GM18867 (cell line): ENCODE data around the gene SCGB1A1.
"Not testable (repeated sequence)": the region's sequence is repeated elsewhere in the genome, so short reads cannot be mapped to it uniquely, and the experiment has no call there.

Experiments
- ATAC-seq: cut with Tn5 transposase; IDR thresholded peaks from one replicate; pipeline ENCODE4 v1.9.1; 2021; ENCODE audit warnings: mild to moderate bottlenecking, moderate library complexity; ENCODE audit not compliant: unreplicated experiment

The SCGB1A1 gene, protein sequence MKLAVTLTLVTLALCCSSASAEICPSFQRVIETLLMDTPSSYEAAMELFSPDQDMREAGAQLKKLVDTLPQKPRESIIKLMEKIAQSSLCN

DNA sequence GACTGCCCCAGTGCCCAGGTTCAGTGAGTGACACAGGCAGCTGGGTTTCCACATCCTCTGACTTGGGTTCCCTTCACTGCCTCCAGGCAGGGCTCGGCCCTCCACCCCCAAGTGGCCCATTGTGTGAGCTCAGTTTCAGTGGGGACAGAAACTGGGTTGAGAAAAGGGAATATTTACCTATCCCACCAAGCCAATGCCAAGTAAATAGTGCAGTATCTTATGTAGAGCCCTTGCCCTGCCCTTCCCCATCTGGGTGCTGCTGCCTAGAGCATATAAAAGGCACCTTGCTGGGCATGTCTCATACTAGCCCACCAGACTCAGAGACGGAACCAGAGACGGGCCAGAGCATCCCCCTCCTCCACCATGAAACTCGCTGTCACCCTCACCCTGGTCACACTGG lies at the start of gene SCGB1A1:
Gene SCGB1A1, plus strand, starts transcription at position 301 of the 400 bp plus-strand sequence. Its CDS starts 63 bp downstream, at position 364.
- ATAC-seq: no peak

DNA sequence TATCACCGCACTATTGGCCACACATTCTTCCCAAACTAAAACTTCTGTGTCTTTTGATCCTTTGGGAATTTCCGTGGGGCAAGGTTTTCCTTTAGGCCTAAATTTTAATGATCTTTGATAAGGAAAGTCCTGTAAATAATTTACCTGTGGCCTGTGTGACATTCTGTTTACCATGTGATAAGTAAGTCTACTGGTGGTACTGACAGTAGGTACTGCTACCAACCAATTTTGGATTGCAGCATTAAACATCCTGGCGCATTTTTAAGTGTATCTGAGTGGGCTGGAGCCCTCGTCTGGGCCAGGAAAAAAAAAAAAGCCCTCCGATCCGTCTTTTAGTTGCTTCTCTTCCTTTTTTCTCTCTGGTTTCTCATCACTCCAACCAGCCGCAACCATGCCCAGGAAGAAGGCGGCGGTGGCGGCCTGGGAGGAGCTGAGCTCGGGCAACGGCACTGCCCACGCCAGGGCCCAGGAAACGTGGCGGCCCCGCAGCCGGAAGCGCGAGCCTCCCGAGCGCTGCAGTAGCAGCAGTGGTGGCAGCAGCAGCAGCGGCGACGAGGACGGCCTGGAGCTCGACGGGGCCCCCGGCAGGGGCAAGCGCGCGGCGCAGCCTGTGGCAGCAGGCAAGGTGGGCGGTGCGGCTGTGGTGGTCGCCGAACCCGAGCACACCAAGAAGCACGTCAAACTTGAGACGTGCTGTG lies 47.9 kb upstream of the SCGB1A1 start:
- no peak for ATAC-seq

DNA sequence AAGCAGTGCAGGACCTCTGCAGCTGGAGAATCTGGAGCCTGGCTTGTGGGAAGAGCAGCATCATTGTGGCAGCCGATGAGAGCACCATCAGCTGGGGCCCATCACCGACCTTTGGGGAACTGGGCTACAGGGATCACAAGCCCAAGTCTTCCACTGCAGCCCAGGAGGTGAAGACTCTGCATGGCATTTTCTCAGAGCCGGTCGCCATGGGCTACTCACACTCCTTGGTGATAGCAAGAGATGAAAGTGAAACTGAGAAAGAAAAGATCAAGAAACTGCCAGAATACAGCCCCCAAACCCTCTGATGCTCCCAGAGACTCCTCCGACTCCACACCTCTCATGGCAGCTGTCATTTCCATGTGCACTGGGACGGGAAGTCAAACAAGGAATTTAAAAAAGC lies 46.0 kb upstream of the SCGB1A1 start:
- ATAC-seq: no peak

DNA sequence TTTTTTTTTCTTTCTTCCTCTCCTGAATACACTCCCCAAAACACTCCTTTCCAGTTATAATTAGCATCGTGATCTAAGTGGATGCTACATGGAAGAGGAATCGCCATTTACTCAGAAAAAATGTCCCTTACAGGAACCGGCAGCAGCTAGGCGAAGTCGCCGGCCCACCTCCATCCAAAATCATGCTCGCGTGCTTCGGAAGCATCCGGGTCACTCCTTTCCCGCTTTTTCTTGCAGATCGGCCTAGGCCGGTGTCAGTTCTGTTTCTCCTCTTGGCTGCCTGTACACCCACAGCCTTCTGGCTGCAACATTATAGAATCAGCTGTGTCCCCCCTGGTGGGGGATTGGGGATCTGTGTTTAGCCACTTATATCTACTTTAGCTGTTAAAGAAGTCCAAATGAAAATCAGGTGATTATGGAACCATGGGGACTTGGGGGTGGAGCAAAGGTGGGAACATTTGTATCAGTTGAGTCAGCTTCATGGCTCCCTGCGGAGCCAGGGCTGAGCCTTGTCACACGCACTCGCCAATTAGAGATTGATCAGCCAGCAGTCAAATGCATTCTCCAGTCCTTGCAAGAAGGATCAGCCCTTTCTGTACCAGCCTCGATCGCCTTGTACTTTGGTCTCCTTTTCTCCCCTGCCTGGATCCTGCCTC lies 45.2 kb upstream of the SCGB1A1 start:
- ATAC-seq: no peak

DNA sequence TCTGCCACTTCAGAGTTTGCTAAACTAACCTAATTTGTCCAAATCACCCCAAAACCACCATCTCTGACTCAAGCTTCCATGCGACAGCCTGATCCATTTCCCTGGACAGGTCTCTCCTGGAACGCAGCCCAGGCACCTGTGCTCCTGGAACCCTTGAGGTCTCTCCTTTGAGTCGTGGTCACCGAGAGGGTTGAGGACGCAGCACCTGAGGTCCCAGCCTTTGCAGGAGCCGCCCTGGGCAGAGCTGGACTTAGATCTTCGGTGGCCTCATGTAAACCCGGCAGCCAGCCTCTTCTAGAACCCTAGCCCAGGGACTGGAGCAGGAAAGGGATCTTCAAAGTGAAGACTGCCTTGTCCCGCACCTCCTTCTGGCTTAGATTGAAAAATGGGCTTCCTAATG lies 44.0 kb upstream of the SCGB1A1 start:
- ATAC-seq: no peak

DNA sequence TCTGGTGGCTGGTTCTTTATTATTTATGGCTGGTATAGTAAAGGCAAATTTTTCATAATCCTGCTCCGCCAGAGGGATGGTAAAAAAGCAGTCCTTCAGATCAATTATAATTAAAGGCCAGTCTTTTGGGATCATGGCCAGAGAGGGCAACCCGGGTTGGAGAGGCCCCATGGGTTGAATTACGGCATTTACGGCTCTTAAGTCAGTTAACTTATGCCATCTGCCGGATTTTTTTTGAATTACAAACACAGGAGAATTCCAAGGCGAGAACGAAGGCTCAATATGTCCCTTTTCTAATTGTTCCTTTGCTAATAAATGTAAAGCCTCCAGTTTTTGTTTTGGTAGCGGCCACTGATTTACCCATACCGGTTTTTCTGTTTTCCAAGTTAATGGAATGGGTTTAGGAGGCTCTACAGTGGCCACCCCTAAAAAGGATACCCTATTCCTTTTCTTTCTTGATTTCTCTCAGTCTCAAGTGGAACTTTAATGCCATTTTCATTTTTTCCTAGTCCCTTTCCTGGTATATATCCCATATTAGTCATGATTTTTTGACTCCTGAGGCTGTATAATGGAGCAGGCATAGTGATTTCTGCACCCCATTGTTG lies 40.3 kb upstream of the SCGB1A1 start:
- ATAC-seq: not testable (repeated sequence)

DNA sequence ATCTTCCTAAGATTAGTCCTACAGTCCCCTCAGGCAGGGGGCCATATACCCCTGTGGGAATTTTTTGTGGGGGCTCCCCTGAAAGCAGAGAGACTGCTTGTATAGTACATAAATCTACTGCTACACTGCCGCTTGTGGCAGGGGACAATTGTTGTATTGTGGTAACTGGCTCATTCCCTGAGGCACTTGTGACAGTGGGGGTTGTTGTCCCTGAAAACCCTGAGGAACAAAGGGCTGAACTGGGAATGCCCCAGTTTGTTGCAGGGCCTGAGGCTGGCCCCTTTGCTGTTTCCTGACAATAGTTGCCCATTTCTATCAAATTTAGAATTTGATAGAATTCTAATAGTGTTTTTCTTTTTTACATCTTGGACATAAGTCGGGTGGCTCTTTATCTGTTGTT lies 39.2 kb upstream of the SCGB1A1 start:
- ATAC-seq: not testable (repeated sequence)

DNA sequence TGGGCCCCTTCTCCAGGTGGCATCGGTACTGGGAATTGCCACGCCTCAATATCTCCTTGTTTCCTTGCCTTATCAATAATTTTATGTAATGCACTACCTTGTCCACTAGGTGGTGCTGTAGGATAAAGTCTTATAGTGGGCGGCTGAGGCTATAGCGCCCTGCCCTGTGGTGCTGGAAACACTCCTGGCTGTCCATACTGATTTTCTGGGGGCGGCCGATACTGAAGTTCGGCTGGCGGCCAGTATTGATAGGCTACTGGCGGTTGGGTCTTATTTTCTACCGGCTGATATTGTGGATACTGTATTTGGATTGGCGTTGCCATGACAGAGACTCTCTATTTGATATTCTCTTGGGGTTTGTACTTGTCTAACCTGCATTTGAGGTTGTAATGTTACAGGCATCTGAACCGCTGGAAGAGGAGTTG lies 38.0 kb upstream of the SCGB1A1 start:
- ATAC-seq: not testable (repeated sequence)

DNA sequence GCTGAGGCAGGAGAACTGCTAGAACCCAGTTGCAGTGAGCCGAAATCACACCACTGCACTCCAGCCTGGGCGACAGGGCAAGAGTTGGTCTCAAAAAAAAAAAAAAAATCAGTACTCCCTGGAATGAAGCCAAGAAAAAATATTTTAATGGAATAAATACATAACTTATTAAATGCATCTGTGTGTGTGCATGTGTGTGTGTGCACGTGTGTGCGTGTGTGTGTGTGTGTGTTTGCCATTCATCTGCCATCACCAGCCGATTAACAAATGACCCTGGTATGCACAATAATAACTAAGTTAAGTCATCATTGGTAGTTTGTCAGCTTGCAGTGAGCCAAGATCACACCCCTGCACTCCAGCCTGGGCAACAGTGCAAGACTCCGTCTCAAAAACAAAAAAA lies 35.0 kb upstream of the SCGB1A1 start:
- no peak for ATAC-seq

DNA sequence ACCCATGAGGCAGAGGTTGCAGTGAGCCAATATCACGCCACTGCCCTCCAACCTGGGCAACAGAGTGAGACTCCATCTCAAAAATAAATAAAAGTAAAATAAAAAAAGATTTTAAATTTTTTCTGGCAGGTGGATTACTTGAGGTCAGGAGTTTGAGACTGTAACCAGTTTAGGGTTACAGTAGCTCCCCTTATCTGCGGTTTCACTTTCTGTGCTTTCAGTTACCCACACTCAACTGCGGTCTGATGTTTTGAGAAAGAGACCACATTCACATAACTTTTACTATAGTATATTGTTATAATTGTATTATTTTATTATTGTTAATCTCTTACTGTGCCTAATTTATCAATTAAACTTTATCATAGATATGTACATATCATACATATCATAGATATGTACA lies 32.8 kb upstream of the SCGB1A1 start:
- ATAC-seq: not testable (repeated sequence)

DNA sequence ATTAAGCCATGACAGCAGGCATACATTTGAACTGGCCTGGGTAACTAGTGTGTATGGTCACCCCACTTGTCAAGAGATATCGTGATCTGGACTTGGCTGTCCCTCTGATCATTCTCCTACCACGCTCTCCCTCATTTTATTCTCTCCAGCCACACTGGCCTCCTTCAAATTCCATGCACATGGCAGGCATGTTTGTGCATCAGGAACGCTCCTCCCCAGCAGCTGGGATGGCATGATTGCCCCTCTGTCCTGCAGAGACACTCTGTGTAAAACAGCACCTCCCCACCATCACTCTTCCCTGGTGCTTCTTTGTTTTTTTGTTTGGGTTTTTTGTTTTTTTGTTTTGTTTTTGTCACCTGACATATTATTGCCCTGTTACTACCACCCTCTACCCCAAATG lies 31.5 kb upstream of the SCGB1A1 start:
- ATAC-seq: no peak

DNA sequence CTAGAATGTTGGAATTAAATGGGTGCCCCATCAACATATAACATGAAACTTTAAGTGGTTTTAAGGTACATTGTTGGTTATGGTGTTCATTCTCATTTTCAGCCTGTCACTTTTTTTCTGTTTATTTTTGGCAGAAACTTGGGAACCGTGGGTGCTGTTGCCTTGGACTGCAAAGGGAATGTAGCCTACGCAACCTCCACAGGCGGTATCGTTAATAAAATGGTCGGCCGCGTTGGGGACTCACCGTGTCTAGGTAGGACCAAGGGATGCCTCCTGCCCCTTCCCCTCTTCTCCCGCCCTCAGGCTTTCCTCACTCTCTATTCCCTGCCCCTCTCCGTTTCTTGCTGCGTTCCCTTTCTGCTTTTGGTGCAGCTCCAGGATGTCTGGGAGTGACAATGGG lies 29.8 kb upstream of the SCGB1A1 start:
- ATAC-seq: no peak

DNA sequence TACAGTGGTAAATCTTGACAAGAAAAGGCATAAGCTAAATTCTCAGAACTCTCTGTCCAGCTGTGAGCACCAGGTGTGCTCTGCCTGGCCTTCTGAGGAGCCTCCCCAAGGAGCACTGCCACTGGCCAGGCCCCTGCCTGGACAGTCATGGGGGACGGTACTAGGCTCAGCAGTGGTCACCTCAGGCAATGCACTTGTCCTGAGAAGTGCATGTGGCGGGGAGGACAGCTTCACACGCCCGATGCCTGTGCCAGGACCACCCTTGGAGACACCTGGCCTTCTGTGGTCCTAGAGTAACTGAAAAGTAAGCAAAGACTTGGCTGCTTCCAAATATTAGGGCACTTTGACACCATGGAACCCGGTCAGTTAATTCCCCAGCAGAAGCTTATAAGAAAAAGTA lies 28.6 kb upstream of the SCGB1A1 start:
- no peak for ATAC-seq

DNA sequence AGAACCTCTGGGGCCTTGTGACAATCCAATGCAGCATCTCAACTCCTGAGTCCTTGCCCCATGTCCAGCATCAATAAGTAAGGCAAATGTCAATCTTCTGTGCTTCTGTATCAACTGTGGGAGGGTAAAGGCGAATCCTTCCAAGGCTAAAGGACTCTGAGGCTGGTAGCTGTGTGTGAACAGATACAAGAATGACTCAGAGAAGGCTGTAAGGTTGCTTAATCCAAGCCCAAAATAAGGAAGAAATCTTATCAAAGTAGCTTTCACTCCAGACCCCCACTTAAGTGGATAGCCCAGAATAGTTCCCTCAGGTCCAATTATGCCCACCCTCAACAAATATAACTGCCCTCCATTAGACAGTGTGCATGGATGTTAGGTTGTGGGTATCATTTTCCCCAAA lies 28.1 kb upstream of the SCGB1A1 start:
- no peak for ATAC-seq

DNA sequence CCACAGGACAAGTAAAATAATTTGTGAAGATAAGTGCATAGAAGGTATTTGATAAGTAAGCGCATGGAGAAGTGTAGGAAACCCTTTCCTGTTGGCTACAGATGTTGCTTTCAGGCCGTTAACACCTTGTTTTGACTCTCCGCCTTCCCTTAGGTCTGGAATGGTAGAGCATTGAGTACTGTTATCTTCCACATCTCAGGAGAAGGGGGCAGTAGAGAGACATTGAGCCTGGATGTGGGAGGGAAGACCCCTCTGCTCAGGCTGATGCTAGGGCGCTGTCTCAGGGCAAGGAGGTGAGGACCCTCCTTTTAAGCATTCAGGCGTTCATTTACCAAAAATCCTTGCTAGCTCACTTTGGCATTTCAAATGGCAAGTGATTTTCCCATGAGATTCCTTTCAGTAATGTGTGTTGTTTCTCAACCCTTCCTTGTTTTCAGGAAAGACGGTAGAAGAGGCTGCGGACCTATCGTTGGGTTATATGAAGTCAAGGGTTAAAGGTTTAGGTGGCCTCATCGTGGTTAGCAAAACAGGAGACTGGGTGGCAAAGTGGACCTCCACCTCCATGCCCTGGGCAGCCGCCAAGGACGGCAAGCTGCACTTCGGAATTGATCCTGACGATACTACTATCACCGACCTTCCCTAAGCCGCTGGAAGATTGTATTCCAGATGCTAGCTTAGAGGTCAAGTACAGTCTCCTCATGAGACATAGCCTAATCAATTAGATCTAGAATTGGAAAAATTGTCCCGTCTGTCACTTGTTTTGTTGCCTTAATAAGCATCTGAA lies 27.0 kb upstream of the SCGB1A1 start:
- ATAC-seq: no peak

DNA sequence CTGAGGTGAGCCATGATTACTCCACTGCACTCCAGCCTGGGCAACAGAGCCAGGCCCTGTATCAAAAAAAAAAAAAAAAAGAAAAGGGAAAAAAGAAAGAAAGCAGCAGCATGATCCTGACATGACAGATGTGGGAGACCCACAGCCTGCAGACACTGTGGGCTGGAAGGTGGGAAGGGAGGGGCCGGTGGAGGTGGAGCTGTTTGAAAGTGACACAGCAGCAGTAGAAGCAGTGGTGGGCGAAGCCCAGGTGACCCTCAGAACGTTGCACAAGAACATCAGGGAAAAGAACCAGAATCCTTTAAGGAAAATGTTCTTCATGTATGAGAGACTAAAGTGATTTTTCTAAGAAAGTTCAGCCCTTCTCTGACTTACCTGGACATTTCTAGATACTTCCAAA lies 26.3 kb upstream of the SCGB1A1 start:
- ATAC-seq: no peak

DNA sequence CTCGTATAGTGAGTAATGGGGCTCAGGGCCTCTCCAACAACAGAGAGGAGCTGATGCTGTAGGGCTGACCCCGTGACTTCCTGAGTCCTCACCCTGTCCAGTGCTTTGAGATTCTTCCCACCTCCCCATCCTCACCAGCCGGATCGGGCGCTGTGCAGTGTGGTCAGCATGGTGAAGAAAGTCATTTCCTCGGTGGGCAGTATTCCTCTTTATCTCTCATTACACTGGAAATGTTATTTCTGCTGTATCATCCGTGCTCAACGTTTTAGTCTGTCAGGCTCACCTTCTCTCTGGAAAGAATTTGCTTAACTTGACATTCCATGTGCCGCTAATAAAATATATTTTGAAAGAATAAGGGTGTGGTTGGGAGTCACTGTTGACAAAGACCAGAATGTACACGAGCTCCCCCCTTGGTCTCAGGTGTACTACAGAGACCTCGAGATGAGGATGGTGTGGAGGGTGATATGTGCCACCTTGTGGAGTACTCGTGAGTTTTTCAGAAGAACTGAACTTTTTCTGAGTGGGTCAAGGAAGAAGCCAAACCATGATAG lies 25.7 kb upstream of the SCGB1A1 start:
- ATAC-seq: no peak

DNA sequence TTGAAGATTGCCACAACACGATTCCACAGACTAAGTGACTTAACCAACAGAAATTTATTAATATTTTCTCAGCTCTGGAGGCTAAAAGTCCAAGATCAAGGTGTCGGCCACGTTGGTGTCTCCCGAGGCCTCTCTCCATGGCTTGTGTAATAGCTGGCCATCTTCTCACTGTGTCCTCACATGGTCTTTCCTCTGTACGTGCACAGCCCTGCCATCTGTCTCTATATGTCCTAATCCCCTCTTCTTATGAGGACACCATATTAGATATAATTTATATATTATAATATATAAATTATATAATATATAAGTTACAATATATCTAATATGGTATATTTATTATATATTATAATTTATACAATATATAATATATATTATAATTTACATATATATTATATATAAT lies 25.1 kb upstream of the SCGB1A1 start:
- no peak for ATAC-seq

DNA sequence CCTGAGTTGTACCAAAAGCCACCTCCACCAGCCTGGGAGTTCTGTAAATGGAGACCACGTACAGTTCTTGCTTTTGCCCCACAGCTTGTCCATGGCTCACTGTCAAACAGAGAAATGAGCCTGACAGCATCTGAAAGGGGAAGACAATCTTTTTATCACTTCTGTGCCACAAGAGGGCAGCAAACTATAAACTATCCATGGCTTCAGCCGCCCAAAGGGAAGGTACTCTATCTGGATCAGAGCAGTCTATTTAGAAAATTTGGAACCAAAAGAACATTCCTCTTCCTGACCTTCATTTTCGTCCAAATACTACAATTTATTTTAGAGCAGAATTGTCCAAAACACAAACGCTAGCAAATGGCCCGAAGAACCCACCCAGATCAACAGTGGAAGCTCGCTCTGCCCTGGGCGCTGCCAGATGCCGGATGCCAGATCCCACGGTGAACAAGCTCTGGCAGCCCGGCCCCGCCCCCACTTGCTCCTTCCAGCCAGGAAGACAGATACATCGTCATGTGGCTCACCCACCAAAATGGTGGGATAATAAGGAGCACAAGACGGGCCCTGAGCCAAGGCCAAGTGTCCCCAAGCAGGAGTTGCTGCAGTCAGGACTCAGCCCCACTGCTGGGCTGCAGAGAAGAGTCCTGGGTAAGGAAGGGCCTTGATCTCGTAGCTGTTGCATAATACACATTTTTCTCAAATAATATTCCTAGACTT lies 23.9 kb upstream of the SCGB1A1 start:
- ATAC-seq: no peak

DNA sequence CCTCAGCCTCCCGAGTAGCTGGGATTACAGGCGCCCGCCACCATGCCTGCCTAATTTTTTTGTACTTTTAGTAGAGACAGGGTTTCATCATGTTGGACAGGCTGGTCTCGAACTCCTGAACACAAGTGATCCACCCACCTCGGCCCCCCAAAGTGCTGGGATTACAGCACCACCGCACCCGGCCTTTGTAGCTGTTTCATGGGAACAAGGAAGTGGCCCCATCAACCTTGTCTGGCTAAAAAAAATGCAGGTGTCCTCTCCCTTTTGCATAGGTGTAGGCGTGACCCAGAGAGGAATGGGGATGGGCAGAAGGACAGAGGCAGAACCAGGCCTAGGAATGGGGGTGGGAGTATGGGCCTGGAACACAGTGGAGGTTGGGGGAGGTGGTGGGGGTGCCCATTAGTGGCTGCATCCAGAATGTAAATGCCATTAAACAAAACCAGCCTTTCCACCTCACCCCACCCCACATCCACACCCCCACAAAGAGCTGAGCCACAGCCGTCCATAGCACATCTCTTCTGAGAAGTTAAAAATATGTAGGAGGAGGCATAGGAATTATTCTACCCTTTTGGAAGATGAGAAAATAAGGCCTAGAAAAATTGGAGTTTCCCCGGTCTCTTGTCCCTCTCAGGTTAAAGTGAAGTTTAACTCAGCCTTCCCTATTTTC lies 22.8 kb upstream of the SCGB1A1 start:
- no peak for ATAC-seq
